ENCODE results near the gene EMILIN2. TPM values are rescaled to one million over a fixed set of nuclear protein-coding genes. Genes with fewer than 3 reads are reported as not detected.

The EMILIN2 gene
- total and polyA plus RNA-seq, 2 of the 13 experiments (the other 11 are each of a cell fraction or from before 2014, with no cell fraction given), result 7.6 to 8.2 TPM

- Histone ChIP-seq H3K36me3 (replicated peaks in 1 of 2; ENCODE audit: control insufficient read depth in 1 of 2, insufficient read depth in 2 of 2, low read length in 2 of 2) (no peaks in the 10 kb centered on the region), H3K9me3 (ENCODE audit: low read length) (no peaks in the 10 kb centered on the region), H2AFZ (ENCODE audit: low read length) (no peak overlapping the region), H3K27ac (ENCODE audit: extremely low read length, insufficient read depth, low read length) (no peak overlapping the region), H3K4me2 (ENCODE audit: low read depth, low read length) (no peak overlapping the region), H4K20me1 (ENCODE audit: insufficient read depth, low read length) (no peaks in the 10 kb centered on the region), H3K79me2 (ENCODE audit: insufficient read depth, low read length) (no peaks in the 10 kb centered on the region), H3K9ac (ENCODE audit: insufficient read depth, low read depth, low read length) (no peak overlapping the region), H3K4me1 (ENCODE audit: insufficient read depth, low read length) (no peaks in the 10 kb centered on the region; the same call in 1 of the 2 replicates), H3K27me3 (ENCODE audit: control insufficient read depth in 1 of 2, insufficient read depth in 2 of 2, low read length in 2 of 2) (peaks cover 1 to 4% of the 10 kb centered on the region in 2 experiments; a peak in 2 of 5 replicates), H3K4me3 (replicated peaks in 1 of 3; ENCODE audit: insufficient read depth in 1 of 3, low read depth in 2 of 3, low read length in 3 of 3) (no peak overlapping the region)
- peak; percentile 61; the same call in 1 of the 2 replicates for TF ChIP-seq ZNF121 (CRISPR knock-in tag; IDR thresholded peaks at IDR 0.05)
- no peak for TF ChIP-seq ZNF558 (CRISPR knock-in tag; IDR thresholded peaks at IDR 0.05; ENCODE audit: borderline replicate concordance)
- ChIA-PET CTCF (ENCODE audit: low intra/inter-chr PET ratio, low total read pairs) (no interaction called here), POLR2A (no interaction called here)
- intact Hi-C loops (cut with micrococcal nuclease; ENCODE audit: unreplicated experiment) (no loop called here), in situ Hi-C loops (cut with HindIII; ENCODE audit: extremely low pct_ligation_motif_present, low pct_unique_long_range_greater_than_20kb) (no loop called here)
- FAIRE-seq, result no peak
- DNase-seq (ENCODE audit: low spot score), result no peak
- no TSS peak for BruUV-seq (replicated peaks)
- no peak for ATAC-seq
- 36% methylated on average over 6 of the region's 8 CpGs for WGBS (ENCODE audit: low lambda C conversion rate)
Measured at GRCh38 chr18:2871111-2871720, 24.4 kb downstream of the EMILIN2 start.

- FAIRE-seq, result no peak
- Histone ChIP-seq H4K20me1 (ENCODE audit: insufficient read depth, low read length) (no peaks in the 10 kb centered on the region), H3K9me3 (ENCODE audit: low read length) (no peaks in the 10 kb centered on the region), H3K36me3 (replicated peaks in 1 of 2; ENCODE audit: control insufficient read depth in 1 of 2, insufficient read depth in 2 of 2, low read length in 2 of 2) (no peaks in the 10 kb centered on the region), H3K4me2 (ENCODE audit: low read depth, low read length) (no peak overlapping the region), H3K27me3 (ENCODE audit: control insufficient read depth in 1 of 2, insufficient read depth in 2 of 2, low read length in 2 of 2) (peaks cover 1 to 4% of the 10 kb centered on the region in 2 experiments; a peak in 2 of 5 replicates), H3K4me3 (replicated peaks in 1 of 3; ENCODE audit: insufficient read depth in 1 of 3, low read depth in 2 of 3, low read length in 3 of 3) (no peak overlapping the region), H3K9ac (ENCODE audit: insufficient read depth, low read depth, low read length) (no peak overlapping the region), H2AFZ (ENCODE audit: low read length) (no peak overlapping the region), H3K4me1 (ENCODE audit: insufficient read depth, low read length) (peaks cover 4% of the 10 kb centered on the region; the same call in 1 of the 2 replicates), H3K27ac (ENCODE audit: extremely low read length, insufficient read depth, low read length) (no peak overlapping the region), H3K79me2 (ENCODE audit: insufficient read depth, low read length) (no peaks in the 10 kb centered on the region)
- no TSS peak for BruUV-seq (replicated peaks)
- in situ Hi-C loops (cut with HindIII; ENCODE audit: extremely low pct_ligation_motif_present, low pct_unique_long_range_greater_than_20kb), result no loop called here
- 29% methylated on average over 6 of the region's 6 CpGs for WGBS (ENCODE audit: low lambda C conversion rate)
- DNase-seq (ENCODE audit: low spot score), result no peak
- TF ChIP-seq PITX1 (CRISPR knock-in tag; IDR thresholded peaks at IDR 0.05) (no peak), RAD51 (IDR thresholded peaks at IDR 0.05; ENCODE audit: borderline replicate concordance) (peak; percentile 58; the same call in 1 of the 2 replicates)
- intact Hi-C loops (cut with micrococcal nuclease; ENCODE audit: unreplicated experiment), result no loop called here
- ChIA-PET CTCF (ENCODE audit: low intra/inter-chr PET ratio, low total read pairs) (no interaction called here), POLR2A (no interaction called here)
- ATAC-seq, result no peak
Measured at GRCh38 chr18:2872095-2872494, 25.3 kb downstream of the EMILIN2 start.

Measured in HepG2 (cell line).